Measurements from ENCODE around the gene PDPN.
"Not testable (repeated sequence)": the region's sequence is repeated elsewhere in the genome, so short reads cannot be mapped to it uniquely, and the experiment has no call there.

The PDPN gene

DNA sequence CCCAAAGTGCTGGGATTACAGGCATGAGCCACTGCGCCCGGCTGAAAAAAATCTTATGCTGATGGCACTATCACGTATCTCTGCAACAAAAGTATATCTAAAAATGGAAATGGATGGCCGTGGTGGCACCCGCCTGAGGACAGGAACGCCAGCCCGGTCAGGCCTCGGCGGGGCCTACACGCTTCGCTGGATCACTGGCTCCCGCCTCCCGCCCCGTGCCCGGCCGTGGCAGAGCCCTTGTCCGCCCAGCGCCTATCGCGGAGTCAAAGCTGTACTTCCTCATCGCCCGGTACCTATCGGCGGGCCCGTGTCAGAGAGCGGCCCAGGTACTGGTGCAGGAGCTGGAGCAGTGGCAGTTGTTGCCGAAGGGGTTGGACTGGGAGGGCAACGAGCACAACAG is 28.8 kb upstream of the PDPN start:
- Mint-ChIP-seq H3K36me3 (ENCODE audit: insufficient read depth) (no peaks in the 10 kb centered on the region), H3K4me3 (no peak overlapping the region), H3K27ac (no peak overlapping the region), H3K4me1 (ENCODE audit: low read depth in 2 of 2) (no peaks in the 10 kb centered on the region), H3K27me3 (peaks cover 3 to 4% of the 10 kb centered on the region in 2 donors), H3K9me3 (no peaks in the 10 kb centered on the region)
- ATAC-seq (replicated peaks) (no peak), DNase-seq (no peak)

GRCh38 chr1:13556224-13556764 is 27.3 kb upstream of the PDPN start:
- H3K9me3 Mint-ChIP-seq = no peaks in the 10 kb centered on the region
- H3K27me3 Mint-ChIP-seq = peaks cover 11 to 12% of the 10 kb centered on the region in 2 donors
- ATAC-seq (replicated peaks) (no peak), DNase-seq (no peak)
- no peaks in the 10 kb centered on the region for H3K36me3 Mint-ChIP-seq (ENCODE audit: insufficient read depth)
- no peak overlapping the region for H3K4me3 Mint-ChIP-seq
- no peaks in the 10 kb centered on the region for H3K4me1 Mint-ChIP-seq (ENCODE audit: low read depth in 2 of 2)
- H3K27ac Mint-ChIP-seq = no peak overlapping the region

- Mint-ChIP-seq H3K4me3 (no peak overlapping the region), H3K4me1 (ENCODE audit: low read depth in 2 of 2) (no peaks in the 10 kb centered on the region)
Measured at GRCh38 chr1:13560541-13560940, 23.1 kb upstream of the PDPN start.

GRCh38 chr1:13562981-13563380 is 20.7 kb upstream of the PDPN start:
- H3K9me3 Mint-ChIP-seq; H3K27ac Mint-ChIP-seq; H3K36me3 Mint-ChIP-seq (ENCODE audit: insufficient read depth); H3K4me3 Mint-ChIP-seq; DNase-seq; H3K4me1 Mint-ChIP-seq (ENCODE audit: low read depth in 2 of 2); ATAC-seq (replicated peaks): not testable (repeated sequence)
- H3K27me3 Mint-ChIP-seq = peaks cover 24 to 25% of the 10 kb centered on the region in 2 donors

More at GRCh38 chr1:13560541-13560940, 23.1 kb upstream of the PDPN start:
- H3K27me3 Mint-ChIP-seq = peaks cover 24 to 25% of the 10 kb centered on the region in 2 donors
- ATAC-seq (replicated peaks) = no peak
- no peaks in the 10 kb centered on the region for H3K36me3 Mint-ChIP-seq (ENCODE audit: insufficient read depth)
- no peak overlapping the region for H3K27ac Mint-ChIP-seq
- no peak for DNase-seq
- H3K9me3 Mint-ChIP-seq = no peaks in the 10 kb centered on the region

DNA sequence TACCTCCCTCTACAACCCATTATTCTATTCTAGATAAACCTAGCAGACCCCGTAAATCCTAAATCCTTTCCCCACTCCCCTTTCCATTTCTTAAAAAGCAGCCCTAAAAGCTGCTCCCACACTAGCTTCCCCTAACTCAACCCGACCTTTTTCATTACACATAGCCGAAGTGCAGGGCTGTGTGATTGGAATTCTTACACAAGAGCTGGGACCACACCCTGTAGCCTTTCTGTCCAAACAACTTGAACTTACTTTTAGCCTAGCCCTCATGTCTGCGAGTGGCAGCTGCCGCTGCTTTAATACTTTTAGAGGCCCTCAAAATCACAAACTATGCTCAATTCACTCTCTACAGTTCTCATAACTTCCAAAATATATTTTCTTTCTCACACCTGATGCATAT is 19.6 kb upstream of the PDPN start:
- DNase-seq = no peak
- Mint-ChIP-seq H3K27me3 (peaks cover 24 to 25% of the 10 kb centered on the region in 2 donors), H3K4me3 (no peak overlapping the region), H3K9me3 (no peaks in the 10 kb centered on the region), H3K27ac (no peak overlapping the region), H3K36me3 (ENCODE audit: insufficient read depth) (no peaks in the 10 kb centered on the region), H3K4me1 (ENCODE audit: low read depth in 2 of 2) (no peaks in the 10 kb centered on the region)
- ATAC-seq (replicated peaks) = no peak

GRCh38 chr1:13570435-13570834 is 13.2 kb upstream of the PDPN start:
- H3K36me3 Mint-ChIP-seq (ENCODE audit: insufficient read depth); H3K27ac Mint-ChIP-seq; H3K4me3 Mint-ChIP-seq; DNase-seq; H3K9me3 Mint-ChIP-seq; ATAC-seq (replicated peaks); H3K4me1 Mint-ChIP-seq (ENCODE audit: low read depth in 2 of 2): not testable (repeated sequence)
- H3K27me3 Mint-ChIP-seq = peaks cover 17 to 25% of the 10 kb centered on the region in 2 donors

DNA sequence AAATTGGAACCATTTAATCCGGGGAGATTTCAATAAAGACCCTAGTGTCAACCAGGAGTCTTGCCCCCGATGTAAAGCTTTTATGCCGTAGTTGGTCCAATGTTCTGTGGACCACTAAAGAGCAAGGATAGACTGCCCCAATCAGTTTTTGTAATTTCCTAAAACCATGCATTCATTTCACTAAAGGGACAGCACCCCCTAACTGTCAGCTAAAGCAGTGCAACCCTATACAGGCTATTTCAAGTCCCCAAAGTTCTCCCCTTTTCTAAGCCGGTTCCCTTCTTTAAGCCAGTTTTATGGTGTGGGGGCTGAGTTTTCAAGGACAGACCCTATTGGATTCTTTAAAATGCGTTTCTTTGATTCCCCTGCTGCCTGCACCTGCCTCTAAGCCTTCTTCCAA is 12.7 kb upstream of the PDPN start:
- H3K27ac Mint-ChIP-seq = no peak overlapping the region
- ATAC-seq (replicated peaks) (no peak), DNase-seq (no peak)
- H3K27me3 Mint-ChIP-seq = peaks cover 17 to 30% of the 10 kb centered on the region in 2 donors
- H3K36me3 Mint-ChIP-seq (ENCODE audit: insufficient read depth) = no peaks in the 10 kb centered on the region
- no peaks in the 10 kb centered on the region for H3K4me1 Mint-ChIP-seq (ENCODE audit: low read depth in 2 of 2)
- no peaks in the 10 kb centered on the region for H3K9me3 Mint-ChIP-seq
- no peak overlapping the region for H3K4me3 Mint-ChIP-seq

DNA sequence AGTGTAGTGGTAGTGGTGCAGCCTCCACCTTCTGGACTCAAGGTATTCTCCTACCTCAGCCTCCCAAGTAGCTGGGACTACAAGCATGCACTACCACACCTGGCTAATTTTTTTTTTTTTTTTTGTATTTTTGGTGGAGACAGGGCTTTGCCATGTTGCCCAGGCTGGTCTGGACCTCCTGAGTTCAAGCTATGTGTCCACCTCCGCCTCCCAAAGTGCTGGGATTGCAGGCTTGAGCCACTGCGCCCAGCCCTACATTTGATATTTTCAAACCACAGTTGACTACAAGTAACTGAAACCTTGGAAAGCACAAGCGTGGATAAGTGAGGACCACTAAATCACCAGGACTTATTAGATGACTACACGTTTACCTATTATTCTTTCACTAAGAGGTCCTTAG is 10.0 kb upstream of the PDPN start:
- Mint-ChIP-seq H3K4me3 (no peak overlapping the region), H3K4me1 (ENCODE audit: low read depth in 2 of 2) (no peaks in the 10 kb centered on the region), H3K27ac (no peak overlapping the region), H3K9me3 (no peaks in the 10 kb centered on the region), H3K36me3 (ENCODE audit: insufficient read depth) (no peaks in the 10 kb centered on the region), H3K27me3 (peaks cover 40 to 56% of the 10 kb centered on the region in 2 donors)
- ATAC-seq (replicated peaks) (no peak), DNase-seq (no peak)

DNA sequence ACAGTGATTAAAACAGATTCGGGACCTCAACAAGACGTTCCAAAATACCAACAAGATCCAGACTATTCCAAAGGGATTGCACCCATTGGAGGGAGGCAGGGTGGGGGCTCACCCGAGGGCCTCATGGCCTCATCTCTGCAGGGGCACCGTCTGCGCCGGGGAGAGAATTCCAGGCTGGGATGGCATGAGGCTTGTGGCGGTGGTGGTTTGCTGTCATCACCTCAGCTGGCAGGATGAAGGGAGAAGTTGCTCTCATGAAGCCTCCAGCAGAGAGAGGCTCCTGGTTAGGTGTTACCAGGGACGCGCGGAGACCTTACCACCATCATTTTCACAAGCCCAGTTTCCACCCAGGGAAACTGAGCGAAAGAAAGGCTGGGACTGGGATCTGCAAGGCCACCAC is 6.7 kb upstream of the PDPN start:
- Mint-ChIP-seq H3K36me3 (ENCODE audit: insufficient read depth) (no peaks in the 10 kb centered on the region), H3K9me3 (no peaks in the 10 kb centered on the region), H3K4me1 (ENCODE audit: low read depth in 2 of 2) (no peaks in the 10 kb centered on the region), H3K27ac (no peak overlapping the region), H3K4me3 (no peak overlapping the region), H3K27me3 (peaks cover 47 to 73% of the 10 kb centered on the region in 2 donors)
- DNase-seq = no peak
- ATAC-seq (replicated peaks) = no peak

GRCh38 chr1:13577846-13578245 is 5.8 kb upstream of the PDPN start:
- Mint-ChIP-seq H3K27me3 (peaks cover 51 to 76% of the 10 kb centered on the region in 2 donors), H3K36me3 (ENCODE audit: insufficient read depth) (no peaks in the 10 kb centered on the region), H3K4me1 (ENCODE audit: low read depth in 2 of 2) (no peaks in the 10 kb centered on the region), H3K9me3 (no peaks in the 10 kb centered on the region), H3K4me3 (no peak overlapping the region), H3K27ac (no peak overlapping the region)
- DNase-seq (no peak), ATAC-seq (replicated peaks) (no peak)

- no peak overlapping the region for H3K4me3 Mint-ChIP-seq
- H3K27me3 Mint-ChIP-seq = peaks cover 78 to 95% of the 10 kb centered on the region in 2 donors
- H3K4me1 Mint-ChIP-seq (ENCODE audit: low read depth in 2 of 2) = no peaks in the 10 kb centered on the region
- DNase-seq (no peak), ATAC-seq (replicated peaks) (no peak)
- H3K27ac Mint-ChIP-seq = no peak overlapping the region
- H3K36me3 Mint-ChIP-seq (ENCODE audit: insufficient read depth) = no peaks in the 10 kb centered on the region
- H3K9me3 Mint-ChIP-seq = no peaks in the 10 kb centered on the region
Measured at GRCh38 chr1:13581446-13581845, 2.2 kb upstream of the PDPN start.

GRCh38 chr1:13582713-13583443 is 754 bp upstream of the PDPN start:
- DNase-seq = no peak

DNA sequence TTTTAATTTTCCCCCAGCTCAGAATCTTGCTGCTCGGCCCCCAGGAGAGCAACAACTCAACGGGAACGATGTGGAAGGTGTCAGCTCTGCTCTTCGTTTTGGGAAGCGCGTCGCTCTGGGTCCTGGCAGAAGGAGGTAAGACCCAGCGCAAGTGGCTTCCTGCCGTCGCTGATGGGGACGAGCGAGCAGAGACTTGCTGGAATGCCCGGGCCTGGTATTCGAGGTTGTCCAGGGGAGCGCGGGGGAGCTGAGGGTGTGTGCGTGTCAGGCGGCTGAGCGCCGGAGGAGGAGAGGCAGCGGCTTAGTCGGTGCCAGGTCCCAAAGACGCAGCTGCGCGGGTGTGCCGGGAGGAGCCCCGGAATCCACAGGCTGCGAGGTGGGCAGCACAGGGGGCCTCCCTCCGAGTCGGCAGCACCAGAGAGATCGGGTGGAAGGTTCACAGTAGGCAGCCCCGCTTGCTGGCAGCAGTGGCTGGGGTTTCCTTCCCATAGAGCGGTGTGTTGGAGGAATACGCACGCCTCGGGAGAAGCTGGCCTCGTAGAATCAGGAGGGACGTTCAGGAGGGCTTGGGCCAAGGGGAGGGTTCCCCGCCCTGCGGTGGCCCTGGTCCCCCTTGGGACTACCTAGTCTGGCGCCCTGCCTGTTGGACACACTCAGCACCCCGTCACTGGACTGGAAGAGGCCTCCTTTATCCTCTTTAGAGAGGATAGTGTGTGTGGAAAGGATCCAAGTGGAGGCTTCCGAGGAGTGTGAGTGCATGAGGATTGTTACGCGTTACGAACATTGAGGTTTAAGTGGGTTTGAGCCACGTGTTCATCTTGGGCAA is 547 bp downstream of the PDPN start:
- Mint-ChIP-seq H3K9me3 (no peaks in the 10 kb centered on the region), H3K27me3 (peaks cover 69 to 86% of the 10 kb centered on the region in 2 donors), H3K36me3 (ENCODE audit: insufficient read depth) (no peaks in the 10 kb centered on the region), H3K27ac (no peak overlapping the region), H3K4me1 (ENCODE audit: low read depth in 2 of 2) (no peaks in the 10 kb centered on the region), H3K4me3 (no peak overlapping the region)
- ATAC-seq (replicated peaks) (no peak), DNase-seq (no peak)

More at GRCh38 chr1:13582713-13583443, 754 bp upstream of the PDPN start:
- Mint-ChIP-seq H3K27me3 (peaks cover 76 to 95% of the 10 kb centered on the region in 2 donors), H3K9me3 (no peaks in the 10 kb centered on the region), H3K4me3 (no peak overlapping the region), H3K4me1 (ENCODE audit: low read depth in 2 of 2) (no peaks in the 10 kb centered on the region), H3K27ac (no peak overlapping the region), H3K36me3 (ENCODE audit: insufficient read depth) (no peaks in the 10 kb centered on the region)
- ATAC-seq (replicated peaks) = no peak

Data from effector memory CD8-positive, alpha-beta T cell (primary cell).